T-cell (primary cell): ENCODE measurements around the gene CIROP. TPM values are rescaled to one million over a fixed set of nuclear protein-coding genes. Genes with fewer than 3 reads are reported as not detected.

Experiments
- ATAC-seq, 4 experiments: fragments of 200-7000 bp in 3 of 4; fragments of 150-1000 bp in 1 of 4; cut with Tn5 transposase; replicated peaks in 1 of 4; 1 replicate in 3 of 4; 2 replicates in 1 of 4; pipeline ENCODE4 v1.10.0; 2021; ENCODE audit warnings: moderate library complexity in 3 of 4, mild to moderate bottlenecking in 2 of 4, moderate number of reproducible peaks in 1 of 4
- CTCF ChIA-PET, 2 donors: fragments of 300-600 bp; sonication (Branson Sonifier 250); formaldehyde crosslinking; loops; one replicate each; lab custom pipeline; 2022; ENCODE audit warnings: antibody characterized with exemption in 2 of 2; lab: Charles Lee
- POLR2A ChIA-PET, 2 donors: fragments of 300-600 bp; sonication (Branson Sonifier 250); formaldehyde crosslinking; loops; one replicate each; lab custom pipeline; 2022; ENCODE audit warnings: antibody characterized with exemption in 2 of 2; lab: Charles Lee
- DNase-seq, 35 experiments: peaks; one replicate each; pipeline versions ENCODE4 v3.0.0 to v3.0.0-alpha.2; 2013 to 2023
- H3K27ac ChIP-seq: one replicate; pipeline ENCODE4 v1.5.1; 2013; ENCODE audit warnings: low read length
- H3K27me3 ChIP-seq, 2 experiments: replicated peaks in 1 of 2; 1 replicate in 1 of 2; 2 replicates in 1 of 2; pipeline versions ENCODE4 v1.6.1 to v1.7.0; 2013; ENCODE audit warnings: low read length in 1 of 2, mixed read lengths in 1 of 2; ENCODE audit not compliant: control insufficient read depth in 2 of 2, insufficient read depth in 2 of 2; ENCODE audit errors: extremely low read depth in 1 of 2
- H3K36me3 ChIP-seq, 2 donors: 1 replicate in 1 of 2; 2 replicates in 1 of 2; pipeline versions ENCODE4 v1.6.1 to v1.7.0; 2013; ENCODE audit warnings: low read length in 1 of 2; ENCODE audit not compliant: control insufficient read depth in 2 of 2, insufficient read depth in 1 of 2; ENCODE audit errors: extremely low read depth in 1 of 2
- H3K4me1 ChIP-seq, 2 experiments: 1 replicate in 1 of 2; 2 replicates in 1 of 2; pipeline versions ENCODE4 v1.6.1 to v1.7.0; 2013; ENCODE audit warnings: low read length in 2 of 2, mixed read lengths in 1 of 2; ENCODE audit not compliant: insufficient read depth in 2 of 2, control insufficient read depth in 1 of 2; ENCODE audit errors: extremely low read depth in 1 of 2
- H3K4me3 ChIP-seq, 2 donors: 1 replicate in 1 of 2; 2 replicates in 1 of 2; pipeline versions ENCODE4 v1.5.1 to v1.7.0; 2013; ENCODE audit warnings: mild to moderate bottlenecking in 2 of 2, low read length in 1 of 2, moderate library complexity in 1 of 2; ENCODE audit not compliant: control insufficient read depth in 1 of 2; ENCODE audit errors: extremely low read depth in 1 of 2
- H3K9me3 ChIP-seq: 2 replicates; pipeline ENCODE4 v1.7.0; 2013
- H3K27ac Mint-ChIP-seq, 2 donors: one replicate each; pipeline ENCODE4 v1.8.0; 2020 to 2021; ENCODE audit warnings: mild to moderate bottlenecking in 2 of 2, mixed read lengths in 2 of 2
- H3K27me3 Mint-ChIP-seq, 2 donors: one replicate each; pipeline ENCODE4 v1.8.0; 2021 to 2022; ENCODE audit warnings: mixed read lengths in 2 of 2
- H3K36me3 Mint-ChIP-seq: one replicate; pipeline ENCODE4 v1.8.0; 2021; ENCODE audit warnings: mixed read lengths
- H3K4me1 Mint-ChIP-seq, 3 donors: one replicate each; pipeline ENCODE4 v1.8.0; 2020 to 2022; ENCODE audit warnings: mixed read lengths in 3 of 3, mild to moderate bottlenecking in 1 of 3
- H3K4me3 Mint-ChIP-seq, 3 donors: one replicate each; pipeline ENCODE4 v1.8.0; 2020 to 2022; ENCODE audit warnings: mild to moderate bottlenecking in 3 of 3, mixed read lengths in 3 of 3, moderate library complexity in 3 of 3
- H3K9me3 Mint-ChIP-seq, 3 donors: one replicate each; pipeline ENCODE4 v1.8.0; 2020 to 2022; ENCODE audit warnings: mixed read lengths in 3 of 3
- WGBS: methylation state at CpG from one replicate; pipeline ENCODE4 v1.1.5; 2013; ENCODE audit warnings: missing lambda C conversion rate; ENCODE audit not compliant: insufficient coverage; 5-methylcytosine and 5-hydroxymethylcytosine counted together
- total RNA-seq, 35 experiments: library from RNA in 6 of 35; stranded (reverse) in 6 of 35; fragments of 120-200 nt in 1 of 35; gene quantifications; one replicate each; pipeline versions ENCODE4 v1.2.1 to v1.2.4 and lab custom pipeline; 2013 to 2026

Gene CIROP
- total RNA-seq, 5 donors from 2014 or later (not counting 1 experiment from before 2014, with no cell fraction given), result not detected

- H3K4me1 Mint-ChIP-seq, result peaks cover 54 to 55% (median 55%) of the 10 kb centered on the region in 3 donors
- Histone ChIP-seq H3K27ac (peak overlapping the region; percentile 77), H3K4me3 (no peak overlapping the region), H3K4me1 (peaks cover 32 to 53% of the 10 kb centered on the region in 2 experiments), H3K27me3 (peaks cover 0 to 4% of the 10 kb centered on the region in 2 experiments), H3K36me3 (no peaks in the 10 kb centered on the region), H3K9me3 (no peaks in the 10 kb centered on the region)
- H3K36me3 Mint-ChIP-seq, result no peaks in the 10 kb centered on the region
- ATAC-seq (no peak), DNase-seq (peak in 3 of 35 experiments; percentile 12 to 18 (median 18))
- no peaks in the 10 kb centered on the region for H3K9me3 Mint-ChIP-seq
- H3K27ac Mint-ChIP-seq, result peak overlapping the region; percentile 96 to 99
- POLR2A ChIA-PET, result interaction anchor here (0.5 to 0.6 kb wide), 2 partner anchors 27 to 87 kb away, joined by 3 to 5 read pairs; no protein-coding TSS in a partner anchor
- 15% methylated on average over 6 of the region's 6 CpGs for WGBS
- CTCF ChIA-PET, result interaction anchor here (0.5 to 3.0 kb wide), 21 partner anchors 8 to 259 kb away, joined by 3 to 74 read pairs (median 4); partner anchors contain the start of genes ACIN1 (in 1 of the 2), C14orf119 (in 1 of the 2), HOMEZ (in 1 of the 2) and PABPN1 (in 1 of the 2)
- H3K4me3 Mint-ChIP-seq, result peak overlapping the region in 2 of 3 donors; percentile 52 to 81
- H3K27me3 Mint-ChIP-seq, result no peaks in the 10 kb centered on the region
Observed at GRCh38 chr14:23121361-23121771, 16.6 kb upstream of the CIROP start.

- WGBS, result 0% methylated on average over 1 of the region's 9 CpGs
- peak overlapping the region; percentile 10 to 36 for H3K4me3 ChIP-seq
- ChIA-PET POLR2A (interaction anchor here (0.6 to 0.8 kb wide), 2 partner anchors 65 to 86 kb away, joined by 3 to 5 read pairs; no protein-coding TSS in a partner anchor), CTCF (interaction anchor here (0.6 to 3.0 kb wide), 24 partner anchors 9 to 1603 kb away, joined by 3 to 74 read pairs (median 4); partner anchors contain the start of genes ACIN1 (in 1 of the 2), C14orf119 (in 1 of the 2), HOMEZ (in 1 of the 2) and PABPN1 (in 1 of the 2))
- peak overlapping the region; percentile 77 for H3K27ac ChIP-seq
- H3K36me3 ChIP-seq, result no peaks in the 10 kb centered on the region
- H3K27me3 Mint-ChIP-seq, result peaks cover 0 to 3% of the 10 kb centered on the region in 2 donors
- DNase-seq, result peak; percentile 33 to 88 (median 61)
- no peaks in the 10 kb centered on the region for H3K9me3 Mint-ChIP-seq
- H3K36me3 Mint-ChIP-seq, result no peaks in the 10 kb centered on the region
- peaks cover 0 to 4% of the 10 kb centered on the region in 2 experiments for H3K27me3 ChIP-seq
- H3K4me1 ChIP-seq, result peaks cover 32 to 53% of the 10 kb centered on the region in 2 experiments
- peaks cover 55 to 58% (median 57%) of the 10 kb centered on the region in 3 donors for H3K4me1 Mint-ChIP-seq
- H3K9me3 ChIP-seq, result no peaks in the 10 kb centered on the region
- ATAC-seq, result peak; percentile 58 to 71 (median 64)
- peak overlapping the region; percentile 96 to 99 for H3K27ac Mint-ChIP-seq
- H3K4me3 Mint-ChIP-seq, result peak overlapping the region; percentile 52 to 81 (median 56)
Observed at GRCh38 chr14:23120541-23121251, 15.9 kb upstream of the CIROP start.

GRCh38 chr14:23119363-23120327, 14.9 kb upstream of the CIROP start:
- Mint-ChIP-seq H3K27ac (peak overlapping the region; percentile 96 to 99), H3K27me3 (peaks cover 0 to 7% of the 10 kb centered on the region in 2 donors), H3K36me3 (no peaks in the 10 kb centered on the region), H3K4me3 (peak overlapping the region; percentile 47 to 81 (median 47)), H3K9me3 (no peaks in the 10 kb centered on the region), H3K4me1 (peaks cover 61 to 62% (median 61%) of the 10 kb centered on the region in 3 donors)
- H3K36me3 ChIP-seq, result no peaks in the 10 kb centered on the region
- ChIA-PET CTCF (interaction anchor here (0.6 to 3.0 kb wide), 11 partner anchors 11 to 85 kb away, joined by 3 to 74 read pairs (median 4); partner anchors contain the start of genes ACIN1 (in 1 of the 2), C14orf119 (in 1 of the 2) and SLC7A8 (in 1 of the 2)), POLR2A (interaction anchor here in 1 of 2 donors (0.5 to 0.8 kb wide), 3 partner anchors 25 to 72 kb away, joined by 3 to 8 read pairs (median 3); no protein-coding TSS in a partner anchor)
- peak overlapping the region; percentile 77 for H3K27ac ChIP-seq
- DNase-seq (peak in 33 of 35 experiments; percentile 21 to 74 (median 45)), ATAC-seq (peak; percentile 72 to 88 (median 78))
- WGBS, result 27% methylated on average over 8 of the region's 16 CpGs
- no peaks in the 10 kb centered on the region for H3K9me3 ChIP-seq
- H3K4me3 ChIP-seq, result peak overlapping the region; percentile 8 to 52
- H3K27me3 ChIP-seq, result peaks cover 0 to 7% of the 10 kb centered on the region in 2 experiments
- H3K4me1 ChIP-seq, result peaks cover 32 to 53% of the 10 kb centered on the region in 2 experiments

- peaks cover 0 to 12% of the 10 kb centered on the region in 2 experiments for H3K27me3 ChIP-seq
- peaks cover 65 to 67% (median 66%) of the 10 kb centered on the region in 3 donors for H3K4me1 Mint-ChIP-seq
- DNase-seq (no peak), ATAC-seq (no peak)
- H3K27ac ChIP-seq, result peak within 1 kb of the TSS; percentile 77
- no peaks in the 10 kb centered on the region for H3K9me3 ChIP-seq
- 92% methylated on average over 16 of the region's 32 CpGs for WGBS
- H3K4me3 ChIP-seq, result peak within 1 kb of the TSS; percentile 8 to 52
- H3K9me3 Mint-ChIP-seq, result no peaks in the 10 kb centered on the region
- peaks cover 32 to 53% of the 10 kb centered on the region in 2 experiments for H3K4me1 ChIP-seq
- H3K27me3 Mint-ChIP-seq, result peaks cover 0 to 11% of the 10 kb centered on the region in 2 donors
- no peaks in the 10 kb centered on the region for H3K36me3 ChIP-seq
- POLR2A ChIA-PET, result interaction anchor here (0.6 kb wide), 2 partner anchors 24 to 65 kb away, joined by 3 to 6 read pairs; no protein-coding TSS in a partner anchor
- CTCF ChIA-PET, result interaction anchor here (0.6 to 2.1 kb wide), 4 partner anchors 41 to 174 kb away, joined by 3 to 12 read pairs (median 4); no protein-coding TSS in a partner anchor
- H3K36me3 Mint-ChIP-seq, result no peaks in the 10 kb centered on the region
- H3K4me3 Mint-ChIP-seq, result peak within 1 kb of the TSS; percentile 47 to 81 (median 47)
- peak within 1 kb of the TSS; percentile 96 to 99 for H3K27ac Mint-ChIP-seq
Observed at GRCh38 chr14:23118506-23119362, 13.9 kb upstream of the CIROP start, which contains the start of gene CEBPE. CEBPE (minus strand) TSS chr14:23119255; CDS start chr14:23119091, 164 bp downstream.
